Fibroblast of mammary gland (primary cell): ENCODE measurements around the gene CACNB3.

ENCODE experiments used
- DNase-seq: peaks from one replicate; pipeline ENCODE4 v3.0.0-alpha.2; 2010; ENCODE audit warnings: low read depth
- H3K4me3 ChIP-seq: 2 replicates; pipeline ENCODE4 v1.5.1; 2011; ENCODE audit warnings: low read depth, mild to moderate bottlenecking, low read length, moderate library complexity; ENCODE audit not compliant: control insufficient read depth
- CTCF ChIP-seq: conservative IDR thresholded peaks from 2 replicates; pipeline ENCODE4 v1.5.1; 2011; ENCODE audit warnings: low read depth, low read length, inconsistent platforms; ENCODE audit not compliant: control insufficient read depth, insufficient read depth

Gene CACNB3

GRCh38 chr12:48824905-48825304 is 6.6 kb downstream of the CACNB3 start:
- no peak for DNase-seq
- no peak for TF ChIP-seq CTCF

GRCh38 chr12:48826209-48826855 is 8.0 kb downstream of the CACNB3 start:
- DNase-seq: no peak
- TF ChIP-seq CTCF: no peak
- H3K4me3 ChIP-seq: no peak overlapping the region

More at GRCh38 chr12:48824905-48825304, 6.6 kb downstream of the CACNB3 start:
- no peak overlapping the region for H3K4me3 ChIP-seq

GRCh38 chr12:48827026-48827425 is 8.7 kb downstream of the CACNB3 start:
- TF ChIP-seq CTCF: no peak
- H3K4me3 ChIP-seq: no peak overlapping the region
- DNase-seq: no peak

GRCh38 chr12:48827513-48828096 is 9.3 kb downstream of the CACNB3 start:
- no peak for DNase-seq
- H3K4me3 ChIP-seq: no peak overlapping the region
- TF ChIP-seq CTCF: no peak

GRCh38 chr12:48828293-48828692 is 10.0 kb downstream of the CACNB3 start:
- H3K4me3 ChIP-seq: no peak overlapping the region
- no peak for TF ChIP-seq CTCF
- DNase-seq: no peak

GRCh38 chr12:48828841-48829575 is 10.7 kb downstream of the CACNB3 start:
- no peak for TF ChIP-seq CTCF
- H3K4me3 ChIP-seq: no peak overlapping the region
- no peak for DNase-seq
